A549 (cell line): ENCODE results near the gene PLXNC1. TPM values are rescaled to one million over a fixed set of nuclear protein-coding genes. Genes with fewer than 3 reads are reported as not detected.

Source experiments
- ATAC-seq, 2 experiments: fragments of 200-7000 bp in 1 of 2; fragments of >200 bp in 1 of 2; cut with Nextera tagmentation in 1 of 2; cut with Tn5 transposase in 1 of 2; 3 replicates each; pipeline versions ENCODE4 v1.8.0 to v1.9.1; 2018 to 2020; ENCODE audit warnings: mild to moderate bottlenecking in 1 of 2, moderate library complexity in 1 of 2
- CTCF ChIA-PET: fragments of 300-600 bp; sonication (Branson Sonifier 250); formaldehyde crosslinking; extraction: SDS; loops from one replicate; lab custom pipeline; 2021; ENCODE audit warnings: antibody characterized with exemption, inconsistent platforms; lab: Yijun Ruan, JAX
- POLR2A ChIA-PET: fragments of 350-600 bp; formaldehyde crosslinking; extraction: SDS; loops from one replicate; lab custom pipeline; 2021; ENCODE audit warnings: antibody characterized with exemption, inconsistent platforms; lab: Yijun Ruan, JAX
- DNase-seq, 2 experiments: peaks; one replicate each; pipeline versions ENCODE4 v3.0.0 to v3.0.0-alpha.2; 2011 to 2016; ENCODE audit warnings: low read depth in 1 of 2, low spot score in 1 of 2
- FAIRE-seq: peaks from 2 replicates; lab custom pipeline; 2011; peaks lifted over from hg19 to GRCh38; lab: Jason Lieb, UNC
- H3K27ac ChIP-seq, 2 experiments: fragments of >200 bp; sonication (Bioruptor Twin); formaldehyde crosslinking; 3 replicates each; pipeline ENCODE4 v1.5.1; 2016 to 2017
- H3K4me1 ChIP-seq: fragments of >200 bp; sonication (Bioruptor Twin); formaldehyde crosslinking; 3 replicates; pipeline ENCODE4 v1.6.1; 2016
- H3K4me2 ChIP-seq: fragments of >200 bp; sonication (Bioruptor Twin); formaldehyde crosslinking; 3 replicates; pipeline ENCODE4 v1.6.1; 2016
- H3K4me3 ChIP-seq: fragments of >200 bp; sonication (Bioruptor Twin); formaldehyde crosslinking; 3 replicates; pipeline ENCODE4 v1.5.1; 2016
- H3K9me3 ChIP-seq: fragments of >200 bp; sonication (Bioruptor Twin); formaldehyde crosslinking; 3 replicates; pipeline ENCODE4 v1.6.1; 2016
- BHLHE40 ChIP-seq: IDR thresholded peaks from 2 replicates; pipeline ENCODE4 v1.6.1; 2012; ENCODE audit warnings: low read depth, low read length, inconsistent platforms
- CBX2 ChIP-seq: fragments of 200-600 bp; sonication (generic); IDR thresholded peaks from 2 replicates; pipeline ENCODE4 v1.6.1; 2016; ENCODE audit warnings: low read depth, mild to moderate bottlenecking, borderline replicate concordance
- CBX8 ChIP-seq: fragments of 200-600 bp; sonication (generic); IDR thresholded peaks from 2 replicates; pipeline ENCODE4 v1.6.1; 2016
- EHF ChIP-seq: fragments of 250-450 bp; sonication (Bioruptor Pico); IDR thresholded peaks from 2 replicates; pipeline ENCODE4 v1.5.0; 2020; ENCODE audit warnings: mild to moderate bottlenecking
- EHMT2 ChIP-seq: fragments of 200-600 bp; sonication (generic); IDR thresholded peaks from 2 replicates; pipeline ENCODE4 v1.6.1; 2016; ENCODE audit warnings: antibody characterized with exemption, low read depth, mild to moderate bottlenecking, moderate library complexity
- FOSB ChIP-seq: fragments of 250-450 bp; sonication (Bioruptor Pico); IDR thresholded peaks from 2 replicates; pipeline ENCODE4 v1.5.0; 2020; ENCODE audit warnings: mild to moderate bottlenecking, moderate library complexity
- HDAC2 ChIP-seq: fragments of 200-600 bp; sonication (generic); IDR thresholded peaks from 2 replicates; pipeline ENCODE4 v1.6.1; 2016
- HEYL ChIP-seq: fragments of 250-450 bp; sonication (Bioruptor Pico); IDR thresholded peaks from 2 replicates; pipeline ENCODE4 v1.8.0; 2021; ENCODE audit warnings: mild to moderate bottlenecking, moderate library complexity
- KDM5A ChIP-seq: fragments of 200-600 bp; sonication (generic); IDR thresholded peaks from 2 replicates; pipeline ENCODE4 v1.6.1; 2016; ENCODE audit warnings: antibody characterized with exemption, mild to moderate bottlenecking
- MYC ChIP-seq: IDR thresholded peaks from 2 replicates; pipeline ENCODE4 v1.6.1; 2012; ENCODE audit warnings: mild to moderate bottlenecking, inconsistent platforms, low read length, improper control_type of control experiment, borderline replicate concordance
- NPAS2 ChIP-seq: fragments of 250-450 bp; sonication (Bioruptor Pico); IDR thresholded peaks from 2 replicates; pipeline ENCODE4 v1.8.0; 2022; ENCODE audit warnings: mild to moderate bottlenecking, moderate library complexity, borderline replicate concordance
- PHF8 ChIP-seq: fragments of 200-600 bp; sonication (generic); IDR thresholded peaks from 2 replicates; pipeline ENCODE4 v1.6.1; 2016; ENCODE audit warnings: low read depth, mild to moderate bottlenecking, antibody characterized with exemption, moderate library complexity, borderline replicate concordance
- POLR2AphosphoS2 ChIP-seq: conservative IDR thresholded peaks from 2 replicates; pipeline ENCODE4 v1.6.1; 2012; ENCODE audit warnings: low read length, improper control_type of control experiment, inconsistent platforms
- RNF2 ChIP-seq: fragments of 200-600 bp; sonication (generic); IDR thresholded peaks from 2 replicates; pipeline ENCODE4 v1.6.1; 2016; ENCODE audit warnings: low read depth, mild to moderate bottlenecking, antibody characterized with exemption, moderate library complexity, borderline replicate concordance
- SREBF2 ChIP-seq: fragments of 450-650 bp; IDR thresholded peaks from 2 replicates; pipeline ENCODE4 v1.6.1; 2014; ENCODE audit warnings: mild to moderate bottlenecking, moderate library complexity
- TP53 ChIP-seq: fragments of 250-450 bp; sonication (Bioruptor Pico); IDR thresholded peaks from 2 replicates; pipeline ENCODE4 v1.5.0; 2021; ENCODE audit warnings: mild to moderate bottlenecking, moderate library complexity
- ZNF302 ChIP-seq: fragments of 250-450 bp; sonication (Bioruptor Pico); IDR thresholded peaks from 2 replicates; pipeline ENCODE4 v1.9.0; 2021; ENCODE audit warnings: inconsistent platforms, mild to moderate bottlenecking, moderate library complexity
- ZSCAN20 ChIP-seq: fragments of 250-450 bp; sonication (Bioruptor Pico); IDR thresholded peaks from 2 replicates; pipeline ENCODE4 v1.8.0; 2022; ENCODE audit warnings: mild to moderate bottlenecking, moderate library complexity
- WGBS: methylation state at CpG from one replicate; pipeline ENCODE4 v1.1.6; 2017; ENCODE audit errors: missing lambda C conversion rate; 5-methylcytosine and 5-hydroxymethylcytosine counted together
- polyA plus RNA-seq, 4 experiments: library from polyadenylated mRNA; depleted of rRNA in 3 of 4; stranded (reverse); fragments of >200 nt; fragmentation: RNase III in 1 of 4; extraction: RNeasy Plus Mini Kit Qiagen cat#74134 plus additional on column Dnase treatment in 1 of 4; gene quantifications; 2 replicates in 3 of 4; 3 replicates in 1 of 4; pipeline ENCODE4 v1.2.3, GENCODE V29; 2011 to 2017
- TF ChIP-seq, protein P1 (sequence below): fragments of 450-650 bp; IDR thresholded peaks from 2 replicates; pipeline ENCODE4 v1.6.1; 2014; ENCODE audit warnings: antibody characterized with exemption
- TF ChIP-seq, protein P2 (sequence below): fragments of 250-450 bp; sonication (Bioruptor Pico); IDR thresholded peaks from 2 replicates; pipeline ENCODE4 v1.5.0; 2021; ENCODE audit warnings: mild to moderate bottlenecking, moderate library complexity, borderline replicate concordance
- TF ChIP-seq, protein P3 (sequence below): fragments of 250-450 bp; sonication (Bioruptor Pico); IDR thresholded peaks from 2 replicates; pipeline ENCODE4 v1.5.0; 2020; ENCODE audit warnings: low read depth, mild to moderate bottlenecking, moderate library complexity
- TF ChIP-seq, protein P4 (sequence below): IDR thresholded peaks from 2 replicates; pipeline ENCODE4 v1.6.1; 2012

Gene PLXNC1
- polyA plus RNA-seq, 2 of the 4 experiments (the other 2 are of a cell fraction) = 0.12 to 0.50 TPM

DNA sequence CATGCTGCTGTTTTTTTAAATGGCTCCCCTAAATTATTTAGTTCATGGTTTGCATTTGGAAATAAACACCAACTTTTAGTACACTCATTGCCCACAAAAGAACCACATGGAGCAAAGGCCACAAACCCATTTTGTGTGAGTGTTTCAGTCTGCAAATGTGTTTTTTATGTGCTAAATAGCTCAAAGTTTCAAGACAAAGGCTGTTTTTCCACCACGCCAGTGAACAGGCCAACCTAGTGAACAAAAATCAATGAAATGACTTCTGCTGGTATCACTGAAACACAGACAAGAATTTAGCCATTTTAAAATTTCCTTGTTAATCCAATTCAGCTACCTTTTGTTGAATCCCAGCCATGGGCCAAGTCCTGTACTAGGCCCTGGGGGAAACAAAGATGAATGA lies 52.3 kb downstream of the PLXNC1 start:
- DNase-seq = no peak
- ATAC-seq = no peak
- H3K4me2 ChIP-seq = no peak overlapping the region
- WGBS = 85% methylated on average over 1 of the region's 1 CpG
- FAIRE-seq = no peak
- H3K27ac ChIP-seq = no peak overlapping the region
- H3K9me3 ChIP-seq = no peaks in the 10 kb centered on the region
- ChIA-PET POLR2A (no interaction called here), CTCF (interaction anchor here (0.9 to 1.6 kb wide), 4 partner anchors 13 to 47 kb away, joined by 3 to 4 read pairs (median 4); no protein-coding TSS in a partner anchor)
- TF ChIP-seq NPAS2 (CRISPR knock-in tag) (no peak), BHLHE40 (no peak)
- H3K4me3 ChIP-seq = no peak overlapping the region
- no peaks in the 10 kb centered on the region for H3K4me1 ChIP-seq

DNA sequence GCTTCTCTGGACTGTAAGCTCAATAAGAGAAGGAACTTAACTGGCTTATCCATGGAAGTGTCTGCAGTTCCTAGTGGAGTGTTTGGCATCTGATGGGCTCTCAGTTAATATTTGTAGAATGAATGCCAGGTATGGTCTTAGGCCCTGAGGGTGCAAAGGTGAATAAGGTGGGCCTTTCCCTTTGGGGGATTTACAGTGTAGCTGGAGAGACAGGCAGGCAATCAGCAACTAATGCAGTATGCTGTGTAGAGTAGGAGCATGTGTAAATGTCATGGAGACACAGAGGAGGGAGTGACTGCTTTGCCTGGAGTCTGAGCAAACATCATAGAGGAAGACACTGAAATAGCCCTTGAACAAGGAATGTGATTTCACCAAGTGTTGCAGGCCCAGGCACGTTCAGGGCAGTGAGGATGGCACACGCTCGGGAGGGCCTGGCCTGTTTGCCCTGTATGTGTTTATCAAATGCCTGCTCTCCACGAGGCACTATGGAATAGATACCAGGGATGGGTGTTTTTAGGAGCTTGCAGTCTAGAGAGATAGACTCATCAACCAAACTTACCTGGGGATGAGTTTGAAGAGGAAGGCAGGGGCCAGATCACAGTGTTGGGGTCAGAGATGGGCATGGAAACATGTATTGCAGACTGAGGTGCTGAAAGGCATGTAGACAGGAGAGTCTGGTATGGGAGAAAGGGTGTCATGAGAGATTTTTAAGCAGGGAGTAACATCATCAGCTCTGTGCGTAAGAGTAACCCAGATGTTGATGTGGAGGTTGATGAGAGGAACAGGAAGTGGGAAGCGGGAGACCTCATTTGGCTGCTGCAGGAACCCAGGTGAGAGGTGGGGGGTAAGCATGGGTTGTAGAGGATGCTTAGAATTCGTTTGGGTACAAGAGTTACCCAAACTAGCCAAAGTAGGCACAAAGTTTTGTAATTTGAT lies 54.1 kb downstream of the PLXNC1 start:
- FAIRE-seq (no peak), DNase-seq (no peak), ATAC-seq (no peak)
- no peak overlapping the region for H3K4me3 ChIP-seq
- CTCF ChIA-PET = interaction anchor here (1.6 kb wide), 1 partner anchor 15 kb away, joined by 4 read pairs; no protein-coding TSS in a partner anchor
- TF ChIP-seq TP53 (CRISPR knock-in tag) (no peak), HDAC2 (no peak), CBX2 (no peak)
- TF ChIP-seq, protein P1, sequence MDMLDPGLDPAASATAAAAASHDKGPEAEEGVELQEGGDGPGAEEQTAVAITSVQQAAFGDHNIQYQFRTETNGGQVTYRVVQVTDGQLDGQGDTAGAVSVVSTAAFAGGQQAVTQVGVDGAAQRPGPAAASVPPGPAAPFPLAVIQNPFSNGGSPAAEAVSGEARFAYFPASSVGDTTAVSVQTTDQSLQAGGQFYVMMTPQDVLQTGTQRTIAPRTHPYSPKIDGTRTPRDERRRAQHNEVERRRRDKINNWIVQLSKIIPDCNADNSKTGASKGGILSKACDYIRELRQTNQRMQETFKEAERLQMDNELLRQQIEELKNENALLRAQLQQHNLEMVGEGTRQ = no peak
- POLR2A ChIA-PET = no interaction called here
- no peak overlapping the region for H3K27ac ChIP-seq
- WGBS = 65% methylated on average over 7 of the region's 7 CpGs
- no peaks in the 10 kb centered on the region for H3K9me3 ChIP-seq
- no peaks in the 10 kb centered on the region for H3K4me1 ChIP-seq
- no peak overlapping the region for H3K4me2 ChIP-seq

DNA sequence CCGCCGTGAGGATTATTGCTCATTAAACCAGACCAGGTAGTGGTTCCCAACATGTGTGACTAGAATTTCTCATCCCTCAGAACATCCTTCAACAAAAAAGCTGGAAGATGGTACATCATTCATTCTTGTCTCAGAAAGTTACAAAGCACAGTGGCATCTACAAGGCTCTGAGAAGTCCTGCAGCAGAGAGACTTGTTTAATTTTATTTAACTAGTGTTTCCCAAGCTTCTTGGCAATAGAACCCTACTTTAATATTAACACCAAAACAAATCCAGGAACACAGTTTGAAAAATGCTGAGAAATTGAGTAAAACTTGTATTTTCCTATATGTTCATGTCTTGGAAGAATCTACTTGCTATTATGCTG lies 54.8 kb downstream of the PLXNC1 start:
- no peak for ATAC-seq
- FAIRE-seq = no peak
- ChIA-PET CTCF (no interaction called here), POLR2A (no interaction called here)
- WGBS = 46% methylated on average over 2 of the region's 2 CpGs
- Histone ChIP-seq H3K9me3 (no peaks in the 10 kb centered on the region), H3K4me2 (no peak overlapping the region), H3K4me3 (no peak overlapping the region), H3K4me1 (no peaks in the 10 kb centered on the region), H3K27ac (no peak overlapping the region)
- no peak for DNase-seq
- TF ChIP-seq RNF2 (no peak), ZNF302 (CRISPR knock-in tag) (no peak), CBX2 (no peak), PHF8 (no peak)
- TF ChIP-seq, protein P2, sequence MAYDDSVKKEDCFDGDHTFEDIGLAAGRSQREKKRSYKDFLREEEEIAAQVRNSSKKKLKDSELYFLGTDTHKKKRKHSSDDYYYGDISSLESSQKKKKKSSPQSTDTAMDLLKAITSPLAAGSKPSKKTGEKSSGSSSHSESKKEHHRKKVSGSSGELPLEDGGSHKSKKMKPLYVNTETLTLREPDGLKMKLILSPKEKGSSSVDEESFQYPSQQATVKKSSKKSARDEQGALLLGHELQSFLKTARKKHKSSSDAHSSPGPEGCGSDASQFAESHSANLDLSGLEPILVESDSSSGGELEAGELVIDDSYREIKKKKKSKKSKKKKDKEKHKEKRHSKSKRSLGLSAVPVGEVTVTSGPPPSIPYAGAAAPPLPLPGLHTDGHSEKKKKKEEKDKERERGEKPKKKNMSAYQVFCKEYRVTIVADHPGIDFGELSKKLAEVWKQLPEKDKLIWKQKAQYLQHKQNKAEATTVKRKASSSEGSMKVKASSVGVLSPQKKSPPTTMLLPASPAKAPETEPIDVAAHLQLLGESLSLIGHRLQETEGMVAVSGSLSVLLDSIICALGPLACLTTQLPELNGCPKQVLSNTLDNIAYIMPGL = no peak

DNA sequence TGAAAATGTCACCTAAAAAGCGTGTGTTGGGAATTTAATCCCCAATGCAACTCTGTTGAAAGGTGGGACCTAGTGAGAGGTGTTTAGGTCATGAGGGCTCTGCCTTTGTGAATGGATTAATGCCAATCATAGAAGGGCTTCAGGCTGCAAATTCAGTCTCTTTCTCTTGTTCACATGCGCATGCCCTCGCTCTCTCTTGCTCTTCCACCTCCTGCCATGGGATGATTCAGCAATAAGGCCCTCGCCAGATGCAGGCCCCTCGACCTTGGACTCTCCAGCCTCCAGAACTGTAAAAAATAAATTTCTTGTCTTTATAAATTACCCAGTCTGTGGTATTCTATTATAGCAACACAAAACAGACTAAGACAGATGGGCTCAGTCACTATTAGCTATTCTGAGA lies 55.4 kb downstream of the PLXNC1 start:
- H3K9me3 ChIP-seq = no peaks in the 10 kb centered on the region
- H3K4me3 ChIP-seq = no peak overlapping the region
- WGBS = 73% methylated on average over 5 of the region's 5 CpGs
- H3K4me2 ChIP-seq = no peak overlapping the region
- no peak for FAIRE-seq
- no peak overlapping the region for H3K27ac ChIP-seq
- TF ChIP-seq FOSB (CRISPR knock-in tag) (no peak), CBX8 (no peak), EHF (CRISPR knock-in tag) (no peak), EHMT2 (no peak), HEYL (no peak), MYC (no peak), KDM5A (no peak), NPAS2 (CRISPR knock-in tag) (no peak), POLR2AphosphoS2 (no peak), ZSCAN20 (CRISPR knock-in tag) (no peak), PHF8 (no peak), SREBF2 (no peak)
- TF ChIP-seq, protein P3, sequence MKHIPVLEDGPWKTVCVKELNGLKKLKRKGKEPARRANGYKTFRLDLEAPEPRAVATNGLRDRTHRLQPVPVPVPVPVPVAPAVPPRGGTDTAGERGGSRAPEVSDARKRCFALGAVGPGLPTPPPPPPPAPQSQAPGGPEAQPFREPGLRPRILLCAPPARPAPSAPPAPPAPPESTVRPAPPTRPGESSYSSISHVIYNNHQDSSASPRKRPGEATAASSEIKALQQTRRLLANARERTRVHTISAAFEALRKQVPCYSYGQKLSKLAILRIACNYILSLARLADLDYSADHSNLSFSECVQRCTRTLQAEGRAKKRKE (CRISPR knock-in tag) = no peak
- TF ChIP-seq, protein P4, sequence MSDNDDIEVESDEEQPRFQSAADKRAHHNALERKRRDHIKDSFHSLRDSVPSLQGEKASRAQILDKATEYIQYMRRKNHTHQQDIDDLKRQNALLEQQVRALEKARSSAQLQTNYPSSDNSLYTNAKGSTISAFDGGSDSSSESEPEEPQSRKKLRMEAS = no peak
- ATAC-seq = no peak
- CTCF ChIA-PET = no interaction called here
- H3K4me1 ChIP-seq = no peaks in the 10 kb centered on the region
- POLR2A ChIA-PET = no interaction called here
- DNase-seq = no peak
